CD14-positive monocyte (primary cell): Measurements from ENCODE around the gene LRRK1. TPM values are rescaled to one million over a fixed set of nuclear protein-coding genes. Genes with fewer than 3 reads are reported as not detected.

Source experiments
- DNase-seq, 3 donors: peaks; one replicate each; pipeline ENCODE4 v3.0.0-alpha.2; 2011 to 2022
- H2AFZ ChIP-seq: 2 replicates; pipeline ENCODE4 v1.6.0; 2012; ENCODE audit warnings: mild to moderate bottlenecking, low read depth, low read length, inconsistent platforms; ENCODE audit not compliant: insufficient read depth, poor library complexity, severe bottlenecking
- H3K27ac ChIP-seq, 2 donors: 1 replicate in 1 of 2; 2 replicates in 1 of 2; pipeline ENCODE4 v1.5.1; 2012 to 2013; ENCODE audit warnings: low read length in 2 of 2, control low read depth in 1 of 2, inconsistent platforms in 1 of 2, low read depth in 1 of 2, mild to moderate bottlenecking in 1 of 2
- H3K27me3 ChIP-seq, 2 donors: one replicate each; pipeline versions ENCODE4 v1.6.0 to v1.6.1; 2011 to 2013; ENCODE audit warnings: low read length in 2 of 2; ENCODE audit not compliant: control insufficient read depth in 2 of 2, insufficient read depth in 2 of 2
- H3K36me3 ChIP-seq, 2 donors: replicated peaks in 1 of 2; 1 replicate in 1 of 2; 2 replicates in 1 of 2; pipeline versions ENCODE4 v1.5.1 to v1.6.1; 2012 to 2013; ENCODE audit warnings: low read length in 2 of 2, control low read depth in 1 of 2, inconsistent platforms in 1 of 2, mild to moderate bottlenecking in 1 of 2; ENCODE audit not compliant: insufficient read depth in 2 of 2, control insufficient read depth in 1 of 2
- H3K4me1 ChIP-seq, 2 donors: 1 replicate in 1 of 2; 2 replicates in 1 of 2; pipeline versions ENCODE4 v1.5.1 to v1.6.1; 2012 to 2013; ENCODE audit warnings: low read length in 2 of 2, control low read depth in 1 of 2, inconsistent platforms in 1 of 2, mild to moderate bottlenecking in 1 of 2, moderate library complexity in 1 of 2; ENCODE audit not compliant: insufficient read depth in 2 of 2, control insufficient read depth in 1 of 2
- H3K4me2 ChIP-seq: replicated peaks from 2 replicates; pipeline ENCODE3; 2012; ENCODE audit warnings: low read length, moderate library complexity, mild to moderate bottlenecking; ENCODE audit not compliant: poor library complexity, severe bottlenecking; ENCODE audit errors: extremely low read depth
- H3K4me3 ChIP-seq, 3 experiments: fragments of 200-600 bp in 1 of 3; sonication (generic) in 1 of 3; replicated peaks in 1 of 3; 1 replicate in 2 of 3; 2 replicates in 1 of 3; pipeline ENCODE4 v1.5.1; 2011 to 2013; ENCODE audit warnings: low read length in 3 of 3, mild to moderate bottlenecking in 3 of 3, control low read depth in 2 of 3, low read depth in 2 of 3, inconsistent platforms in 1 of 3, moderate library complexity in 1 of 3
- H3K79me2 ChIP-seq: 2 replicates; pipeline ENCODE4 v1.6.0; 2012; ENCODE audit warnings: mild to moderate bottlenecking, control low read depth, inconsistent platforms, low read length, moderate library complexity; ENCODE audit not compliant: insufficient read depth
- H3K9ac ChIP-seq: 2 replicates; pipeline ENCODE4 v1.6.0; 2017; ENCODE audit warnings: low read length, mild to moderate bottlenecking; ENCODE audit not compliant: insufficient read depth, poor library complexity, severe bottlenecking
- H3K9me3 ChIP-seq, 2 donors: replicated peaks in 1 of 2; 1 replicate in 1 of 2; 2 replicates in 1 of 2; pipeline versions ENCODE4 v1.5.1 to v1.6.1; 2012 to 2013; ENCODE audit warnings: low read length in 2 of 2, control low read depth in 1 of 2; ENCODE audit not compliant: control insufficient read depth in 1 of 2, insufficient read depth in 1 of 2
- H4K20me1 ChIP-seq: 2 replicates; pipeline ENCODE4 v1.6.0; 2012; ENCODE audit warnings: mild to moderate bottlenecking, low read length, control low read depth, moderate library complexity; ENCODE audit not compliant: insufficient read depth
- H3K27ac Mint-ChIP-seq, 7 donors: one replicate each; pipeline ENCODE4 v1.8.0; 2020; ENCODE audit warnings: mild to moderate bottlenecking in 7 of 7, mixed read lengths in 7 of 7, moderate library complexity in 6 of 7, inconsistent platforms in 2 of 7
- H3K27me3 Mint-ChIP-seq, 3 donors: one replicate each; pipeline ENCODE4 v1.8.0; 2021 to 2022; ENCODE audit warnings: low read depth in 3 of 3, mild to moderate bottlenecking in 3 of 3, mixed read lengths in 3 of 3, moderate library complexity in 3 of 3, inconsistent platforms in 1 of 3
- H3K36me3 Mint-ChIP-seq, 2 donors: one replicate each; pipeline ENCODE4 v1.8.0; 2020; ENCODE audit warnings: mixed read lengths in 2 of 2, inconsistent platforms in 1 of 2, mild to moderate bottlenecking in 1 of 2
- H3K4me1 Mint-ChIP-seq: one replicate; pipeline ENCODE4 v1.8.0; 2020; ENCODE audit warnings: mild to moderate bottlenecking, mixed read lengths
- H3K4me3 Mint-ChIP-seq, 2 donors: one replicate each; pipeline ENCODE4 v1.8.0; 2020; ENCODE audit warnings: mild to moderate bottlenecking in 2 of 2, mixed read lengths in 2 of 2, moderate library complexity in 1 of 2
- H3K9me3 Mint-ChIP-seq, 7 donors: one replicate each; pipeline ENCODE4 v1.8.0; 2020 to 2022; ENCODE audit warnings: mixed read lengths in 7 of 7, mild to moderate bottlenecking in 6 of 7, moderate library complexity in 6 of 7, inconsistent platforms in 2 of 7
- CTCF ChIP-seq: fragments of 200-600 bp; IDR thresholded peaks from one replicate; pipeline ENCODE4 v1.8.0; 2022; ENCODE audit warnings: antibody characterized with exemption, mild to moderate bottlenecking
- WGBS: methylation state at CpG from one replicate; pipeline ENCODE4 v1.1.5; 2013; ENCODE audit warnings: missing lambda C conversion rate; ENCODE audit not compliant: insufficient coverage; 5-methylcytosine and 5-hydroxymethylcytosine counted together
- intact Hi-C, 2 donors: fragments of 100-400 bp; cut with micrococcal nuclease; formaldehyde crosslinking; loops; one replicate each; pipeline versions ENCODE4 v1.15.0 to v1.15.1; 2023
- polyA plus RNA-seq, 3 donors: library from polyadenylated mRNA; depleted of rRNA in 1 of 3; unstranded in 2 of 3; stranded (reverse) in 1 of 3; fragments of 300-500 nt in 2 of 3; fragments of >200 nt in 1 of 3; fragmentation: Illumina TruSeq in 2 of 3; gene quantifications; 1 replicate in 2 of 3; 2 replicates in 1 of 3; pipeline ENCODE4 v1.2.3, GENCODE V29; 2012 to 2021

The LRRK1 gene
- polyA plus RNA-seq, 3 donors = 1.7 to 18.9 (median 5.4) TPM

GRCh38 chr15:101111570-101112262 is 192.6 kb downstream of the LRRK1 start:
- H3K79me2 ChIP-seq = no peaks in the 10 kb centered on the region
- no peak overlapping the region for H2AFZ ChIP-seq
- peaks cover 0 to 1% of the 10 kb centered on the region in 2 donors for H3K36me3 Mint-ChIP-seq
- no peaks in the 10 kb centered on the region for H3K9me3 ChIP-seq
- peaks cover 9 to 26% (median 19%) of the 10 kb centered on the region in 3 donors for H3K27me3 Mint-ChIP-seq
- H3K9ac ChIP-seq = no peak overlapping the region
- no peak overlapping the region for H3K27ac ChIP-seq
- H3K27ac Mint-ChIP-seq = no peak overlapping the region
- intact Hi-C loops = no loop called here
- H3K4me2 ChIP-seq = no peak overlapping the region
- DNase-seq = no peak
- H3K9me3 Mint-ChIP-seq = peaks cover 0 to 8% (median 0%) of the 10 kb centered on the region in 7 donors
- no peak overlapping the region for H3K4me3 ChIP-seq
- H4K20me1 ChIP-seq = no peaks in the 10 kb centered on the region
- no peak overlapping the region for H3K4me3 Mint-ChIP-seq
- 93% methylated on average over 10 of the region's 16 CpGs for WGBS
- H3K27me3 ChIP-seq = peaks cover 0 to 7% of the 10 kb centered on the region in 2 donors
- peaks cover 11% of the 10 kb centered on the region in 2 donors for H3K4me1 ChIP-seq
- H3K36me3 ChIP-seq = no peaks in the 10 kb centered on the region
- peaks cover 16% of the 10 kb centered on the region for H3K4me1 Mint-ChIP-seq
- no peak for TF ChIP-seq CTCF

GRCh38 chr15:101112336-101113113 is 193.4 kb downstream of the LRRK1 start:
- no peak for TF ChIP-seq CTCF
- Histone ChIP-seq H3K9me3 (no peaks in the 10 kb centered on the region), H3K4me3 (no peak overlapping the region), H4K20me1 (no peaks in the 10 kb centered on the region), H3K79me2 (no peaks in the 10 kb centered on the region), H3K27ac (no peak overlapping the region), H3K4me2 (no peak overlapping the region), H3K9ac (no peak overlapping the region), H2AFZ (no peak overlapping the region), H3K4me1 (peaks cover 13% of the 10 kb centered on the region in 2 donors), H3K27me3 (peaks cover 0 to 7% of the 10 kb centered on the region in 2 donors), H3K36me3 (no peaks in the 10 kb centered on the region)
- no peak overlapping the region for H3K4me3 Mint-ChIP-seq
- DNase-seq = no peak
- H3K9me3 Mint-ChIP-seq = peaks cover 0 to 8% (median 0%) of the 10 kb centered on the region in 7 donors
- peaks cover 20% of the 10 kb centered on the region for H3K4me1 Mint-ChIP-seq
- peak overlapping the region in 1 of 7 donors; percentile 73 for H3K27ac Mint-ChIP-seq
- H3K36me3 Mint-ChIP-seq = peaks cover 0 to 1% of the 10 kb centered on the region in 2 donors
- H3K27me3 Mint-ChIP-seq = peaks cover 11 to 24% (median 19%) of the 10 kb centered on the region in 3 donors
- 86% methylated on average over 13 of the region's 16 CpGs for WGBS
- intact Hi-C loops = no loop called here
